Measurements from ENCODE around the gene SPAG17.
A peak's percentile ranks its signal among the peaks of the same experiment; 100 is the strongest.

SPAG17 gene

DNA sequence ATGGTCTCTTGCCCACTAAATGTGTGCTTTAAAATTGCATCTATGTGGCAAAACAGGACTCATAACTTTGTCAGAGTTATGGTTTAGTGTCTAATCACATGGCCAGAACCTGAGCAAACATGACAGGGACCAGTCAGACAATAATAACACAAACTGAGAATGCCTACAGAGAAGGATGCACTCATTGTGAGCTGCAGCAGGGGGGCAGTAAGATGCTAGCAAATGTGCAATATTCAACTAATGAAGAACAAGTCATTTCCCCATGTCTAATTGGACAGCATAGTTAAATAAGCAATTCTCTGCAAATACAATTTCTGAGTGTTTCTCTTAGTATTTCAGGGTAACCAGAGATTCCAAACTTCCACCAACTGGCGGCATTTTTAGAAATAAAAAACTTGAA lies 30.8 kb downstream of the SPAG17 start:
- Histone ChIP-seq H3K14ac (ENCODE audit: low read length) (no peak overlapping the region), H2AFZ (ENCODE audit: low read length) (no peak overlapping the region), H3K27ac (replicated peaks; ENCODE audit: low read length) (no peak overlapping the region), H4K8ac (ENCODE audit: low read depth, low read length) (no peak overlapping the region), H2BK5ac (ENCODE audit: low read length) (no peak overlapping the region), H3K9ac (ENCODE audit: low read depth, low read length, poor library complexity) (no peak overlapping the region), H3K27me3 (ENCODE audit: control insufficient read depth in 3 of 3, insufficient read depth in 3 of 3, low read depth in 1 of 3, low read length in 3 of 3) (no peaks in the 10 kb centered on the region), H2AK5ac (ENCODE audit: low read depth, low read length) (no peak overlapping the region), H3K36me3 (replicated peaks in 1 of 2; ENCODE audit: control insufficient read depth in 2 of 2, insufficient read depth in 2 of 2, low read length in 2 of 2) (no peaks in the 10 kb centered on the region), H4K91ac (ENCODE audit: low read depth, low read length, poor library complexity) (no peak overlapping the region), H3K4me3 (ENCODE audit: low read length in 2 of 2) (no peak overlapping the region), H2BK120ac (ENCODE audit: low read depth, low read length) (no peak overlapping the region), H3K23ac (ENCODE audit: low read depth, low read length, poor library complexity) (no peak overlapping the region), H3K4ac (ENCODE audit: low read length) (no peak overlapping the region), H2BK12ac (ENCODE audit: low read length) (no peak overlapping the region), H3K18ac (ENCODE audit: low read length) (no peak overlapping the region), H3K4me2 (ENCODE audit: insufficient read depth, low read length, poor library complexity, severe bottlenecking) (no peak overlapping the region), H3K9me3 (replicated peaks in 1 of 2; ENCODE audit: control insufficient read depth in 2 of 2, insufficient read depth in 1 of 2, low read depth in 1 of 2, low read length in 2 of 2) (no peaks in the 10 kb centered on the region), H2BK15ac (ENCODE audit: low read length) (no peak overlapping the region), H3K79me1 (ENCODE audit: low read depth, low read length) (no peaks in the 10 kb centered on the region), H3K4me1 (ENCODE audit: control insufficient read depth in 2 of 2, insufficient read depth in 1 of 2, low read depth in 1 of 2, low read length in 2 of 2) (no peaks in the 10 kb centered on the region)
- DNase-seq (ENCODE audit: low spot score) = no peak
- no CpG with 5 or more reads among the region's 1 CpG for WGBS, 2 donors (ENCODE audit: extremely low coverage in 2 of 2, insufficient read length in 2 of 2, insufficient replicate concordance in 1 of 2)

DNA sequence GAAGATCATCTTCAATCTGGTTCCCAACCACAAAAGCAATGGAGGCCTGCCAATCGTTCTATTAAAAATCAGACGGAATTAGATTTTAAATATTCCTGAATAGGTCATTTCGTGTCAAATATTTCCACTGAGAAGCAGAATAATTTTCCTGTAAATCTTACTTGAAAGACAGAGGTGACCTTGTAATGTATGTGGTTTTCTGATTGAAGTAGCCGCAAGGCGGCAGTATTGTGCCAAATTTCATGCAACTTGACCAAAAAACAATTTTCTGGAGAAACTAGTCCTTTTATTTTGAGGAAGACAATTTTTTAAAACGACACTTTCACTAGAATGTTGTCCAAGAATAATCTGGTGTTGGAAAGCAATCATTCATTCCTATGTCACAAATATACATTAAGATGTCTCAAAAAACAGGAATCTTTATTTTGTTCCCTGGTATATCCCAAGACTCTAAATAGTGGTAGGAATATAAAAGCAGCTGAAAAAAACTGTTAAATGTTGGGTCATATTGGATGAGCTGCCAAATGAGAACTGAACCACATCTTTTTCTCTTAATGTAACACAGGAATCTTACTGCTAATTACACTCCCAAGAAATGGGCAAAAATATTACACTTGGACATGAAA lies 33.6 kb downstream of the SPAG17 start:
- no peak overlapping the region for H2BK12ac ChIP-seq (ENCODE audit: low read length)
- no peak overlapping the region for H2BK120ac ChIP-seq (ENCODE audit: low read depth, low read length)
- no peak overlapping the region for H4K8ac ChIP-seq (ENCODE audit: low read depth, low read length)
- WGBS, 2 donors (ENCODE audit: extremely low coverage in 2 of 2, insufficient read length in 2 of 2, insufficient replicate concordance in 1 of 2) = no CpG with 5 or more reads among the region's 6 CpGs
- H3K27me3 ChIP-seq (ENCODE audit: control insufficient read depth in 3 of 3, insufficient read depth in 3 of 3, low read depth in 1 of 3, low read length in 3 of 3) = no peaks in the 10 kb centered on the region
- no peak overlapping the region for H3K4ac ChIP-seq (ENCODE audit: low read length)
- H4K91ac ChIP-seq (ENCODE audit: low read depth, low read length, poor library complexity) = no peak overlapping the region
- no peak overlapping the region for H3K4me3 ChIP-seq (ENCODE audit: low read length in 2 of 2)
- H2BK15ac ChIP-seq (ENCODE audit: low read length) = no peak overlapping the region
- no peak overlapping the region for H3K4me2 ChIP-seq (ENCODE audit: insufficient read depth, low read length, poor library complexity, severe bottlenecking)
- no peak overlapping the region for H3K23ac ChIP-seq (ENCODE audit: low read depth, low read length, poor library complexity)
- H3K18ac ChIP-seq (ENCODE audit: low read length) = no peak overlapping the region
- no peaks in the 10 kb centered on the region for H3K36me3 ChIP-seq (replicated peaks in 1 of 2; ENCODE audit: control insufficient read depth in 2 of 2, insufficient read depth in 2 of 2, low read length in 2 of 2)
- no peak overlapping the region for H3K9ac ChIP-seq (ENCODE audit: low read depth, low read length, poor library complexity)
- H3K14ac ChIP-seq (ENCODE audit: low read length) = no peak overlapping the region
- H3K4me1 ChIP-seq (ENCODE audit: control insufficient read depth in 2 of 2, insufficient read depth in 1 of 2, low read depth in 1 of 2, low read length in 2 of 2) = no peaks in the 10 kb centered on the region
- H2AK5ac ChIP-seq (ENCODE audit: low read depth, low read length) = no peak overlapping the region
- DNase-seq (ENCODE audit: low spot score) = peak; percentile 55
- H2BK5ac ChIP-seq (ENCODE audit: low read length) = no peak overlapping the region
- no peaks in the 10 kb centered on the region for H3K79me1 ChIP-seq (ENCODE audit: low read depth, low read length)
- H3K27ac ChIP-seq (replicated peaks; ENCODE audit: low read length) = no peak overlapping the region
- no peak overlapping the region for H2AFZ ChIP-seq (ENCODE audit: low read length)
- H3K9me3 ChIP-seq (replicated peaks in 1 of 2; ENCODE audit: control insufficient read depth in 2 of 2, insufficient read depth in 1 of 2, low read depth in 1 of 2, low read length in 2 of 2) = no peaks in the 10 kb centered on the region

DNA sequence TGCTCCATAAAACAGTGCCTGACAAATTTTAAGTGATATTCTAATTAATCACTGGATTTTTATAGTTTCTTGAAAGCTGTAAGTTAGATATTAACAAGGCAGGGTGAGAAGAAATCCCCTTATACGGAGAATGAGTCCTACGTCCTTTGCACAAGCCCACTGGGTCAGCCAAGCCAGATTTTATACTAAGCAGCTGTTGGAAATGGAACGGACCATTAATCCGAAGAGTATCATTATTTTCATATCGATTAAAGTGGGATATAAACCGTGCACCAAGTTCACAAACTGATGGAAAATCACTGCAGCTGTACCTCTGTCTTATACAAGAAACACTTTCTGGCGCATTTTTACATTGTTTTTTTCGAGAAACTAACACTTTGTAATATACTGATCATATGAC lies 35.2 kb downstream of the SPAG17 start:
- H3K79me1 ChIP-seq (ENCODE audit: low read depth, low read length) = no peaks in the 10 kb centered on the region
- no CpG with 5 or more reads among the region's 8 CpGs for WGBS, 2 donors (ENCODE audit: extremely low coverage in 2 of 2, insufficient read length in 2 of 2, insufficient replicate concordance in 1 of 2)
- H3K4me2 ChIP-seq (ENCODE audit: insufficient read depth, low read length, poor library complexity, severe bottlenecking) = no peak overlapping the region
- H2BK15ac ChIP-seq (ENCODE audit: low read length) = no peak overlapping the region
- H3K9ac ChIP-seq (ENCODE audit: low read depth, low read length, poor library complexity) = no peak overlapping the region
- no peak overlapping the region for H3K4me3 ChIP-seq (ENCODE audit: low read length in 2 of 2)
- no peak overlapping the region for H2AK5ac ChIP-seq (ENCODE audit: low read depth, low read length)
- H2BK5ac ChIP-seq (ENCODE audit: low read length) = no peak overlapping the region
- no peak overlapping the region for H3K23ac ChIP-seq (ENCODE audit: low read depth, low read length, poor library complexity)
- no peak overlapping the region for H3K18ac ChIP-seq (ENCODE audit: low read length)
- H3K36me3 ChIP-seq (replicated peaks in 1 of 2; ENCODE audit: control insufficient read depth in 2 of 2, insufficient read depth in 2 of 2, low read length in 2 of 2) = no peaks in the 10 kb centered on the region
- no peak overlapping the region for H2AFZ ChIP-seq (ENCODE audit: low read length)
- H2BK120ac ChIP-seq (ENCODE audit: low read depth, low read length) = no peak overlapping the region
- H3K27ac ChIP-seq (replicated peaks; ENCODE audit: low read length) = no peak overlapping the region
- DNase-seq (ENCODE audit: low spot score) = no peak
- no peaks in the 10 kb centered on the region for H3K27me3 ChIP-seq (ENCODE audit: control insufficient read depth in 3 of 3, insufficient read depth in 3 of 3, low read depth in 1 of 3, low read length in 3 of 3)
- no peaks in the 10 kb centered on the region for H3K9me3 ChIP-seq (replicated peaks in 1 of 2; ENCODE audit: control insufficient read depth in 2 of 2, insufficient read depth in 1 of 2, low read depth in 1 of 2, low read length in 2 of 2)
- H4K8ac ChIP-seq (ENCODE audit: low read depth, low read length) = no peak overlapping the region
- no peak overlapping the region for H3K14ac ChIP-seq (ENCODE audit: low read length)
- no peak overlapping the region for H2BK12ac ChIP-seq (ENCODE audit: low read length)
- no peak overlapping the region for H4K91ac ChIP-seq (ENCODE audit: low read depth, low read length, poor library complexity)
- H3K4me1 ChIP-seq (ENCODE audit: control insufficient read depth in 2 of 2, insufficient read depth in 1 of 2, low read depth in 1 of 2, low read length in 2 of 2) = no peaks in the 10 kb centered on the region
- no peak overlapping the region for H3K4ac ChIP-seq (ENCODE audit: low read length)

DNA sequence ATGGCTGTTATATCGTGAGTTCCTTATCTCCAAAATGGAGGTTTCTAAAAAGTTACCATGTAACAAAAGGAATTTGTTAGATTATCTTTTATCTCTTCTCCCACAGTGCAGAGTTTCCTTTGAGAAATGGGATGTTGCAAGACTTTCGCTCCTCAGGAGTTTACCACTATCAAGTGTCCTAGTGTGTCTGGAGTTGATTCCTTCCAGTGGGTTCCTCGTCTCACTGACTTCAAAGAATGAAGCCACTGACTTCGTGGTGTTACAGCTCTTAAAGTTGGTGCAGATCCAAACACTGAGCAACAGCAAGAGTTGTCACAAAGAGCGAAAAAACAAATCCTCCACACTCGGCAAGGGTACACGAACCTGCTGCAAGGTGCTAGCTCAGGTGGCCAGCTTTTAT lies 37.0 kb downstream of the SPAG17 start:
- no peak overlapping the region for H2AFZ ChIP-seq (ENCODE audit: low read length)
- no peaks in the 10 kb centered on the region for H3K36me3 ChIP-seq (replicated peaks in 1 of 2; ENCODE audit: control insufficient read depth in 2 of 2, insufficient read depth in 2 of 2, low read length in 2 of 2)
- no peaks in the 10 kb centered on the region for H3K9me3 ChIP-seq (replicated peaks in 1 of 2; ENCODE audit: control insufficient read depth in 2 of 2, insufficient read depth in 1 of 2, low read depth in 1 of 2, low read length in 2 of 2)
- H2BK120ac ChIP-seq (ENCODE audit: low read depth, low read length) = no peak overlapping the region
- H3K4me3 ChIP-seq (ENCODE audit: low read length in 2 of 2) = no peak overlapping the region
- H4K91ac ChIP-seq (ENCODE audit: low read depth, low read length, poor library complexity) = no peak overlapping the region
- H2BK12ac ChIP-seq (ENCODE audit: low read length) = no peak overlapping the region
- H3K18ac ChIP-seq (ENCODE audit: low read length) = no peak overlapping the region
- H2BK15ac ChIP-seq (ENCODE audit: low read length) = no peak overlapping the region
- no peaks in the 10 kb centered on the region for H3K27me3 ChIP-seq (ENCODE audit: control insufficient read depth in 3 of 3, insufficient read depth in 3 of 3, low read depth in 1 of 3, low read length in 3 of 3)
- no peak overlapping the region for H2AK5ac ChIP-seq (ENCODE audit: low read depth, low read length)
- H3K4ac ChIP-seq (ENCODE audit: low read length) = no peak overlapping the region
- H2BK5ac ChIP-seq (ENCODE audit: low read length) = no peak overlapping the region
- no peak overlapping the region for H3K9ac ChIP-seq (ENCODE audit: low read depth, low read length, poor library complexity)
- DNase-seq (ENCODE audit: low spot score) = no peak
- WGBS, 2 donors (ENCODE audit: extremely low coverage in 2 of 2, insufficient read length in 2 of 2, insufficient replicate concordance in 1 of 2) = no CpG with 5 or more reads among the region's 7 CpGs
- no peak overlapping the region for H3K4me2 ChIP-seq (ENCODE audit: insufficient read depth, low read length, poor library complexity, severe bottlenecking)
- H3K23ac ChIP-seq (ENCODE audit: low read depth, low read length, poor library complexity) = no peak overlapping the region
- H3K27ac ChIP-seq (replicated peaks; ENCODE audit: low read length) = no peak overlapping the region
- peak overlapping the region; percentile 21 for H3K14ac ChIP-seq (ENCODE audit: low read length)
- H3K4me1 ChIP-seq (ENCODE audit: control insufficient read depth in 2 of 2, insufficient read depth in 1 of 2, low read depth in 1 of 2, low read length in 2 of 2) = peaks cover 1 to 5% of the 10 kb centered on the region in 2 donors
- no peaks in the 10 kb centered on the region for H3K79me1 ChIP-seq (ENCODE audit: low read depth, low read length)
- no peak overlapping the region for H4K8ac ChIP-seq (ENCODE audit: low read depth, low read length)
